SK-N-SH (cell line): ENCODE results near the gene SDR42E1.

Source experiments
- CHD2 ChIP-seq: fragments of 150-350 bp; IDR thresholded peaks from 2 replicates; pipeline ENCODE4 v1.6.1; 2018; ENCODE audit warnings: low read length; ENCODE audit not compliant: partially characterized antibody
- EP300 ChIP-seq, 2 experiments: IDR thresholded peaks; 2 replicates each; pipeline versions ENCODE4 v1.4.0 to v1.6.1; 2012; ENCODE audit warnings: borderline replicate concordance in 1 of 2, low read depth in 1 of 2, low read length in 1 of 2
- EZH2phosphoT487 ChIP-seq: fragments of 200-600 bp; sonication (generic); IDR thresholded peaks from 2 replicates; pipeline ENCODE4 v1.6.1; 2017; ENCODE audit warnings: low read depth, mixed run types, mild to moderate bottlenecking, antibody characterized with exemption, moderate library complexity, borderline replicate concordance
- FOSL2 ChIP-seq: IDR thresholded peaks from 2 replicates; pipeline ENCODE4 v1.4.0; 2012; ENCODE audit warnings: low read depth, mild to moderate bottlenecking, moderate library complexity, borderline replicate concordance
- FOXJ3 ChIP-seq: sonication (generic); formaldehyde crosslinking; IDR thresholded peaks from 2 replicates; pipeline ENCODE4 v1.5.1; 2020; ENCODE audit warnings: mild to moderate bottlenecking, missing genetic modification reagents
- FOXM1 ChIP-seq: IDR thresholded peaks from 2 replicates; pipeline ENCODE4 v1.4.0; 2012; ENCODE audit warnings: low read depth, mild to moderate bottlenecking
- GABPA ChIP-seq: IDR thresholded peaks from 2 replicates; pipeline ENCODE4 v1.4.0; 2012; ENCODE audit warnings: low read depth, mild to moderate bottlenecking
- MXI1 ChIP-seq: IDR thresholded peaks from 2 replicates; pipeline ENCODE4 v1.6.1; 2012; ENCODE audit warnings: mild to moderate bottlenecking, low read depth, low read length, improper control_type of control experiment
- TAF1 ChIP-seq: IDR thresholded peaks from 2 replicates; pipeline ENCODE4 v1.6.1; 2012; ENCODE audit warnings: low read depth, mild to moderate bottlenecking, low read length, moderate library complexity, borderline replicate concordance
- YY1 ChIP-seq: IDR thresholded peaks from 2 replicates; pipeline ENCODE4 v1.4.0; 2012; ENCODE audit warnings: low read depth, mild to moderate bottlenecking
- TF ChIP-seq, protein P1 (sequence below): fragments of 200-600 bp; sonication (generic); IDR thresholded peaks from 2 replicates; pipeline ENCODE4 v1.6.1; 2017; ENCODE audit warnings: antibody characterized with exemption, mild to moderate bottlenecking, moderate library complexity
- TF ChIP-seq, protein P2 (sequence below): IDR thresholded peaks from 2 replicates; pipeline ENCODE4 v1.6.1; 2012; ENCODE audit warnings: mild to moderate bottlenecking, low read depth, low read length, moderate library complexity
- TF ChIP-seq, protein P3 (sequence below): fragments of 150-350 bp; IDR thresholded peaks from 2 replicates; pipeline ENCODE4 v1.6.1; 2017; ENCODE audit warnings: antibody characterized with exemption, low read length, low read depth, borderline replicate concordance

DNA sequence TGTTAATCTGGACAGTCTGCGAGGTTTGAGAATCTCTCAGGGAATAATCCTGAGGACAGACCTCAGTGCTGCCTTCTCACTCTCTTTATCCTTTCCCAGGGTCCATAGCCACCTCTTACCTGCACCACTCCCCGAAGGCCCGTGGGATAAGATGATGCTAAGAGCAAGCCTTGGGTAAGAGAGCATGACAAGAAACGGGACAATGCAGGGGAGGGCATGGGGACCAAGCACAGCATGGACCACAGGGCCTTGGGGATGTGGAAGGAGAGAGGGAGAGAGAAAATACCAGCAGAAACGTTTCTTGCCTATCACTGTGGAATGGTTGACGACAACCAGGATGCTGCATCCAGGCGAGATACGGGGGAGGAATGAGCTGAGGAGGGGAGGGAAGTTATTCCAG lies 8.3 kb upstream of the SDR42E1 start:
- TF ChIP-seq FOXJ3 (CRISPR knock-in tag) (no peak), EZH2phosphoT487 (no peak), TAF1 (no peak), CHD2 (no peak), EP300 (IDR thresholded peaks at IDR 0.05; ENCODE audit: borderline replicate concordance in 1 of 2, low read depth in 1 of 2, low read length in 1 of 2) (no peak), GABPA (no peak), FOSL2 (no peak), FOXM1 (no peak), MXI1 (no peak), YY1 (no peak)
- TF ChIP-seq, protein P1, sequence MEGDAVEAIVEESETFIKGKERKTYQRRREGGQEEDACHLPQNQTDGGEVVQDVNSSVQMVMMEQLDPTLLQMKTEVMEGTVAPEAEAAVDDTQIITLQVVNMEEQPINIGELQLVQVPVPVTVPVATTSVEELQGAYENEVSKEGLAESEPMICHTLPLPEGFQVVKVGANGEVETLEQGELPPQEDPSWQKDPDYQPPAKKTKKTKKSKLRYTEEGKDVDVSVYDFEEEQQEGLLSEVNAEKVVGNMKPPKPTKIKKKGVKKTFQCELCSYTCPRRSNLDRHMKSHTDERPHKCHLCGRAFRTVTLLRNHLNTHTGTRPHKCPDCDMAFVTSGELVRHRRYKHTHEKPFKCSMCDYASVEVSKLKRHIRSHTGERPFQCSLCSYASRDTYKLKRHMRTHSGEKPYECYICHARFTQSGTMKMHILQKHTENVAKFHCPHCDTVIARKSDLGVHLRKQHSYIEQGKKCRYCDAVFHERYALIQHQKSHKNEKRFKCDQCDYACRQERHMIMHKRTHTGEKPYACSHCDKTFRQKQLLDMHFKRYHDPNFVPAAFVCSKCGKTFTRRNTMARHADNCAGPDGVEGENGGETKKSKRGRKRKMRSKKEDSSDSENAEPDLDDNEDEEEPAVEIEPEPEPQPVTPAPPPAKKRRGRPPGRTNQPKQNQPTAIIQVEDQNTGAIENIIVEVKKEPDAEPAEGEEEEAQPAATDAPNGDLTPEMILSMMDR: no peak
- TF ChIP-seq, protein P2, sequence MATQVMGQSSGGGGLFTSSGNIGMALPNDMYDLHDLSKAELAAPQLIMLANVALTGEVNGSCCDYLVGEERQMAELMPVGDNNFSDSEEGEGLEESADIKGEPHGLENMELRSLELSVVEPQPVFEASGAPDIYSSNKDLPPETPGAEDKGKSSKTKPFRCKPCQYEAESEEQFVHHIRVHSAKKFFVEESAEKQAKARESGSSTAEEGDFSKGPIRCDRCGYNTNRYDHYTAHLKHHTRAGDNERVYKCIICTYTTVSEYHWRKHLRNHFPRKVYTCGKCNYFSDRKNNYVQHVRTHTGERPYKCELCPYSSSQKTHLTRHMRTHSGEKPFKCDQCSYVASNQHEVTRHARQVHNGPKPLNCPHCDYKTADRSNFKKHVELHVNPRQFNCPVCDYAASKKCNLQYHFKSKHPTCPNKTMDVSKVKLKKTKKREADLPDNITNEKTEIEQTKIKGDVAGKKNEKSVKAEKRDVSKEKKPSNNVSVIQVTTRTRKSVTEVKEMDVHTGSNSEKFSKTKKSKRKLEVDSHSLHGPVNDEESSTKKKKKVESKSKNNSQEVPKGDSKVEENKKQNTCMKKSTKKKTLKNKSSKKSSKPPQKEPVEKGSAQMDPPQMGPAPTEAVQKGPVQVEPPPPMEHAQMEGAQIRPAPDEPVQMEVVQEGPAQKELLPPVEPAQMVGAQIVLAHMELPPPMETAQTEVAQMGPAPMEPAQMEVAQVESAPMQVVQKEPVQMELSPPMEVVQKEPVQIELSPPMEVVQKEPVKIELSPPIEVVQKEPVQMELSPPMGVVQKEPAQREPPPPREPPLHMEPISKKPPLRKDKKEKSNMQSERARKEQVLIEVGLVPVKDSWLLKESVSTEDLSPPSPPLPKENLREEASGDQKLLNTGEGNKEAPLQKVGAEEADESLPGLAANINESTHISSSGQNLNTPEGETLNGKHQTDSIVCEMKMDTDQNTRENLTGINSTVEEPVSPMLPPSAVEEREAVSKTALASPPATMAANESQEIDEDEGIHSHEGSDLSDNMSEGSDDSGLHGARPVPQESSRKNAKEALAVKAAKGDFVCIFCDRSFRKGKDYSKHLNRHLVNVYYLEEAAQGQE: no peak
- TF ChIP-seq, protein P3, sequence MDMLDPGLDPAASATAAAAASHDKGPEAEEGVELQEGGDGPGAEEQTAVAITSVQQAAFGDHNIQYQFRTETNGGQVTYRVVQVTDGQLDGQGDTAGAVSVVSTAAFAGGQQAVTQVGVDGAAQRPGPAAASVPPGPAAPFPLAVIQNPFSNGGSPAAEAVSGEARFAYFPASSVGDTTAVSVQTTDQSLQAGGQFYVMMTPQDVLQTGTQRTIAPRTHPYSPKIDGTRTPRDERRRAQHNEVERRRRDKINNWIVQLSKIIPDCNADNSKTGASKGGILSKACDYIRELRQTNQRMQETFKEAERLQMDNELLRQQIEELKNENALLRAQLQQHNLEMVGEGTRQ: no peak
